Uterus (tissue), 4 donors: ENCODE results near the gene DRAP1. TPM values are rescaled to one million over a fixed set of nuclear protein-coding genes. Genes with fewer than 3 reads are reported as not detected.

ENCODE experiments used
- DNase-seq, 2 donors: peaks; one replicate each; pipeline ENCODE4 v3.0.0-alpha.2; 2019 to 2020
- H3K27ac ChIP-seq, 2 donors: fragments of 200-600 bp; sonication (generic); 1 replicate in 1 of 2; 2 replicates in 1 of 2; pipeline ENCODE4 v1.5.1; 2016 to 2018
- H3K27me3 ChIP-seq, 2 donors: fragments of 200-600 bp; sonication (generic); one replicate each; pipeline ENCODE4 v1.5.1; 2018 to 2019; ENCODE audit warnings: control low read depth in 1 of 2
- H3K36me3 ChIP-seq, 2 donors: fragments of 200-600 bp; sonication (generic); one replicate each; pipeline ENCODE4 v1.5.1; 2019; ENCODE audit warnings: control low read depth in 1 of 2
- H3K4me1 ChIP-seq, 2 donors: fragments of 200-600 bp; sonication (generic); one replicate each; pipeline ENCODE4 v1.5.1; 2018 to 2019; ENCODE audit warnings: control low read depth in 1 of 2
- H3K4me3 ChIP-seq, 2 donors: fragments of 200-600 bp; sonication (generic); 1 replicate in 1 of 2; 2 replicates in 1 of 2; pipeline ENCODE4 v1.5.1; 2018 to 2019; ENCODE audit warnings: mild to moderate bottlenecking in 1 of 2
- H3K9me3 ChIP-seq, 2 donors: fragments of 200-600 bp; sonication (generic); one replicate each; pipeline ENCODE4 v1.5.1; 2019; ENCODE audit warnings: control low read depth in 1 of 2
- POLR2A ChIP-seq, 2 donors: fragments of 450-650 bp; IDR thresholded peaks; one replicate each; pipeline ENCODE4 v1.6.1; 2016; ENCODE audit warnings: antibody characterized with exemption in 2 of 2, mild to moderate bottlenecking in 1 of 2, moderate library complexity in 1 of 2
- intact Hi-C: fragments of 100-400 bp; cut with DNase I; formaldehyde crosslinking; loops from one replicate; pipeline ENCODE4 v1.15.1; 2023; ENCODE audit warnings: low total_unique reads
- total RNA-seq, 4 donors: library from RNA; depleted of rRNA in 3 of 4; stranded (reverse); fragments of >200 nt in 3 of 4; gene quantifications; one replicate each; pipeline versions ENCODE4 v1.1.0 to v1.2.4, GENCODE V29; 2014 to 2023
- TF ChIP-seq, protein P1 (sequence below), 4 experiments: fragments of 200-600 bp in 2 of 4; fragments of 450-650 bp in 2 of 4; sonication (generic) in 2 of 4; IDR thresholded peaks; one replicate each; pipeline ENCODE4 v1.5.1; 2016 to 2019; ENCODE audit warnings: antibody characterized with exemption in 4 of 4, mild to moderate bottlenecking in 2 of 4, moderate library complexity in 1 of 4
- donor health status: DM: yes; HTN: yes; CAD: no.

Gene DRAP1
- total RNA-seq, 4 donors from 2014 or later, result 9.2 to 83.0 (median 60.6) TPM

- H3K36me3 ChIP-seq, result no peaks in the 10 kb centered on the region
- no peak overlapping the region for H3K27ac ChIP-seq
- H3K27me3 ChIP-seq, result no peaks in the 10 kb centered on the region
- DNase-seq, result no peak
- TF ChIP-seq, protein P1, sequence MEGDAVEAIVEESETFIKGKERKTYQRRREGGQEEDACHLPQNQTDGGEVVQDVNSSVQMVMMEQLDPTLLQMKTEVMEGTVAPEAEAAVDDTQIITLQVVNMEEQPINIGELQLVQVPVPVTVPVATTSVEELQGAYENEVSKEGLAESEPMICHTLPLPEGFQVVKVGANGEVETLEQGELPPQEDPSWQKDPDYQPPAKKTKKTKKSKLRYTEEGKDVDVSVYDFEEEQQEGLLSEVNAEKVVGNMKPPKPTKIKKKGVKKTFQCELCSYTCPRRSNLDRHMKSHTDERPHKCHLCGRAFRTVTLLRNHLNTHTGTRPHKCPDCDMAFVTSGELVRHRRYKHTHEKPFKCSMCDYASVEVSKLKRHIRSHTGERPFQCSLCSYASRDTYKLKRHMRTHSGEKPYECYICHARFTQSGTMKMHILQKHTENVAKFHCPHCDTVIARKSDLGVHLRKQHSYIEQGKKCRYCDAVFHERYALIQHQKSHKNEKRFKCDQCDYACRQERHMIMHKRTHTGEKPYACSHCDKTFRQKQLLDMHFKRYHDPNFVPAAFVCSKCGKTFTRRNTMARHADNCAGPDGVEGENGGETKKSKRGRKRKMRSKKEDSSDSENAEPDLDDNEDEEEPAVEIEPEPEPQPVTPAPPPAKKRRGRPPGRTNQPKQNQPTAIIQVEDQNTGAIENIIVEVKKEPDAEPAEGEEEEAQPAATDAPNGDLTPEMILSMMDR (IDR thresholded peaks at IDR 0.05), result no peak
- TF ChIP-seq POLR2A (IDR thresholded peaks at IDR 0.05), result no peak
- no peaks in the 10 kb centered on the region for H3K9me3 ChIP-seq
- no peak overlapping the region for H3K4me3 ChIP-seq
- intact Hi-C loops, result no loop called here
- H3K4me1 ChIP-seq, result peaks cover 0 to 4% of the 10 kb centered on the region in 2 donors
Measured at GRCh38 chr11:65968600-65969482, 49.6 kb downstream of the DRAP1 start.

Other genes with a start within 250 kb of the DRAP1 start
- 100 to 1,000 TPM in 2 of 4 donors, 10 to 100 TPM in 2; 37.1 to 113 (median 81.5) TPM for gene KAT5, start 207.2 kb upstream of the DRAP1 start, total RNA-seq
- gene RNASEH2C, start 198.6 kb upstream of the DRAP1 start, total RNA-seq, result 100 to 1,000 TPM in 1 of 4 donors, 10 to 100 TPM in 3; 35.2 to 107 (median 65.4) TPM
- 10 to 100 TPM in 1 of 4 donors, 1 to 10 TPM in 3; 2.4 to 17.1 (median 5.7) TPM for gene AP5B1, start 138.4 kb upstream of the DRAP1 start, total RNA-seq
- 1 to 10 TPM in 1 of 4 donors, not detected in 3; 1.0 TPM for gene OVOL1, start 132.4 kb upstream of the DRAP1 start, total RNA-seq
- 1 to 10 TPM in 1 of 4 donors, under 1 TPM in 1, not detected in 2; 0.58 to 2.6 TPM for gene SNX32, start 85.5 kb upstream of the DRAP1 start, total RNA-seq
- gene CFL1, start 61.2 kb upstream of the DRAP1 start, total RNA-seq, result 100 to 1,000 TPM; 227 to 514 (median 399) TPM
- 100 to 1,000 TPM in 1 of 4 donors, 10 to 100 TPM in 3; 28.8 to 108 (median 75.0) TPM for gene MUS81, start 59.0 kb upstream of the DRAP1 start, total RNA-seq
- 100 to 1,000 TPM in 1 of 4 donors, 10 to 100 TPM in 3; 56.1 to 165 (median 87.3) TPM for gene EFEMP2, start 46.6 kb upstream of the DRAP1 start, total RNA-seq
- gene CTSW, start 39.6 kb upstream of the DRAP1 start, total RNA-seq, result 1 to 10 TPM in 1 of 4 donors, under 1 TPM in 1, not detected in 2; 0.62 to 3.6 TPM
- 100 to 1,000 TPM in 1 of 4 donors, 10 to 100 TPM in 3; 39.7 to 239 (median 52.2) TPM for gene FIBP, start 31.0 kb upstream of the DRAP1 start, total RNA-seq
- gene CCDC85B, start 28.8 kb upstream of the DRAP1 start, total RNA-seq, result 100 to 1,000 TPM in 1 of 4 donors, 10 to 100 TPM in 3; 22.3 to 141 (median 54.5) TPM
- 1 to 10 TPM in 2 of 4 donors, not detected in 2; 2.9 to 3.9 TPM for gene FOSL1, start 19.0 kb upstream of the DRAP1 start, total RNA-seq
- gene C11orf68, start 364 bp upstream of the DRAP1 start, total RNA-seq, result 10 to 100 TPM; 11.5 to 53.0 (median 29.7) TPM
- gene TSGA10IP, start 26.1 kb downstream of the DRAP1 start, total RNA-seq, result not detected
- gene SART1, start 42.3 kb downstream of the DRAP1 start, total RNA-seq, result 10 to 100 TPM; 10.3 to 77.9 (median 30.5) TPM
- gene EIF1AD, start 82.7 kb downstream of the DRAP1 start, total RNA-seq, result 10 to 100 TPM; 15.6 to 38.2 (median 33.1) TPM
- 100 to 1,000 TPM in 2 of 4 donors, 10 to 100 TPM in 1, 1 to 10 TPM in 1; 8.7 to 136 (median 76.6) TPM for gene BANF1, start 83.1 kb downstream of the DRAP1 start, total RNA-seq
- gene CST6, start 92.6 kb downstream of the DRAP1 start, total RNA-seq, result under 1 TPM in 1 of 4 donors, not detected in 3; 0.59 TPM
- gene CATSPER1, start 107.1 kb downstream of the DRAP1 start, total RNA-seq, result under 1 TPM in 1 of 4 donors, not detected in 3; 0.26 TPM
- 1 to 10 TPM in 2 of 4 donors, under 1 TPM in 1, not detected in 1; 0.26 to 2.1 (median 1.9) TPM for gene GAL3ST3, start 129.7 kb downstream of the DRAP1 start, total RNA-seq
- gene SF3B2, start 132.9 kb downstream of the DRAP1 start, total RNA-seq, result 100 to 1,000 TPM in 2 of 4 donors, 10 to 100 TPM in 2; 59.9 to 195 (median 106) TPM
- 10 to 100 TPM in 3 of 4 donors, 1 to 10 TPM in 1; 2.9 to 79.2 (median 57.2) TPM for gene PACS1, start 150.8 kb downstream of the DRAP1 start, total RNA-seq